Activated CD4-positive, alpha-beta T cell treated with anti-CD3 and anti-CD28 coated beads for 24 hours (primary cell): ENCODE results near the gene MIDN.
A peak's percentile ranks its signal among the peaks of the same experiment; 100 is the strongest.
"Not testable (repeated sequence)": the region's sequence is repeated elsewhere in the genome, so short reads cannot be mapped to it uniquely, and the experiment has no call there.

ENCODE experiments used
- DNase-seq, 2 donors: peaks; one replicate each; pipeline ENCODE4 v3.0.0-alpha.2; 2020; ENCODE audit warnings: low read depth in 2 of 2

The MIDN gene

GRCh38 chr19:1246265-1247087 is 1.9 kb upstream of the MIDN start:
- DNase-seq, result not testable (repeated sequence)

GRCh38 chr19:1247748-1248138 is 640 bp upstream of the MIDN start:
- DNase-seq, result no peak

GRCh38 chr19:1248786-1249297 is 459 bp downstream of the MIDN start:
- peak; percentile 69 to 70 for DNase-seq

- DNase-seq, result peak; percentile 90 to 91
Measured at GRCh38 chr19:1249298-1249989, 1.1 kb downstream of the MIDN start.

- DNase-seq, result no peak
Measured at GRCh38 chr19:1249990-1250436, 1.6 kb downstream of the MIDN start.

GRCh38 chr19:1250437-1251260 is 2.3 kb downstream of the MIDN start:
- DNase-seq, result no peak

GRCh38 chr19:1251330-1252220 is 3.2 kb downstream of the MIDN start:
- DNase-seq, result peak in 1 of 2 donors; percentile 48

- DNase-seq, result peak in 1 of 2 donors; percentile 49
Measured at GRCh38 chr19:1252221-1252820, 3.9 kb downstream of the MIDN start.

- peak in 1 of 2 donors; percentile 69 for DNase-seq
Measured at GRCh38 chr19:1252821-1253513, 4.6 kb downstream of the MIDN start.

- no peak for DNase-seq
Measured at GRCh38 chr19:1253514-1254080, 5.2 kb downstream of the MIDN start.

- no peak for DNase-seq
Measured at GRCh38 chr19:1254081-1254527, 5.7 kb downstream of the MIDN start.

- no peak for DNase-seq
Measured at GRCh38 chr19:1254530-1255185, 6.3 kb downstream of the MIDN start.

- DNase-seq, result no peak
Measured at GRCh38 chr19:1255186-1256161, 7.1 kb downstream of the MIDN start.

GRCh38 chr19:1256646-1257474 is 8.5 kb downstream of the MIDN start:
- DNase-seq, result no peak

GRCh38 chr19:1257475-1258162 is 9.2 kb downstream of the MIDN start:
- no peak for DNase-seq

GRCh38 chr19:1258163-1258492 is 9.7 kb downstream of the MIDN start:
- no peak for DNase-seq
